GM23338 (cell line): ENCODE results near the gene RMI2.

ENCODE experiments used
- CREB1 ChIP-seq: fragments of 250-450 bp; sonication (Bioruptor Pico); IDR thresholded peaks from 2 replicates; pipeline ENCODE4 v1.5.0; 2020; ENCODE audit warnings: low read depth, mild to moderate bottlenecking, moderate library complexity
- EZH2 ChIP-seq: fragments of 200-600 bp; sonication (generic); IDR thresholded peaks from one replicate; pipeline ENCODE4 v1.8.0; 2017; ENCODE audit warnings: antibody characterized with exemption, mild to moderate bottlenecking, low read depth; ENCODE audit not compliant: unreplicated experiment
- POLR2AphosphoS5 ChIP-seq: IDR thresholded peaks from 2 replicates; pipeline ENCODE4 v1.6.1; 2016; ENCODE audit warnings: antibody characterized with exemption, low read depth
- ZNF114 ChIP-seq: fragments of 250-450 bp; sonication (Bioruptor Pico); IDR thresholded peaks from 2 replicates; pipeline ENCODE4 v1.5.0; 2020; ENCODE audit warnings: mild to moderate bottlenecking, moderate library complexity
- TF ChIP-seq, protein P1 (sequence below), 2 experiments: fragments of 200-600 bp in 1 of 2; sonication (generic) in 1 of 2; conservative IDR thresholded peaks; 2 replicates each; pipeline versions ENCODE4 v1.5.1 to v1.6.1; 2016 to 2017; ENCODE audit warnings: antibody characterized with exemption in 2 of 2, low read depth in 2 of 2, mild to moderate bottlenecking in 2 of 2, moderate library complexity in 1 of 2
- TF ChIP-seq, protein P2 (sequence below): IDR thresholded peaks from one replicate; pipeline ENCODE4 v1.6.1; 2018; ENCODE audit warnings: antibody characterized with exemption; ENCODE audit not compliant: unreplicated experiment

DNA sequence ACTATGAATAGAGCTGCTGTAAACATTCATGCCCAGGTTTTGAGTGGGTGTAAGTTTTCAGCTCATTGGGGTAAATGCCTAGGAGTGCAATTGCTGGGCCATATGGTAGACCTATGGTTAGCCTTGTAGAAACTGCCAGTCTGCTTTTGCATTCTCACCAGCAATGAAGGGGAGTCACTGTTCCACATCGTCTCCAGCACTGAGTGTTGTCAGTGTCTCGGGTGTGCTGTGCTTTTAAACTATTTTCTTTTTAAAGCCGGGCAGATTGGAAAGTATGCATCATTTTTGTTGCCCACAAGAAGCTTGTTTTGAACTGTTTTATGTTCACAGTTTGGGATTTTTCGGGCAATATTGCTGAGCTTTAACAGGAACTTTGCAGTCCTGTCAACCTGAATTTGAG, 7.9 kb downstream of the RMI2 start:
- TF ChIP-seq, protein P1, sequence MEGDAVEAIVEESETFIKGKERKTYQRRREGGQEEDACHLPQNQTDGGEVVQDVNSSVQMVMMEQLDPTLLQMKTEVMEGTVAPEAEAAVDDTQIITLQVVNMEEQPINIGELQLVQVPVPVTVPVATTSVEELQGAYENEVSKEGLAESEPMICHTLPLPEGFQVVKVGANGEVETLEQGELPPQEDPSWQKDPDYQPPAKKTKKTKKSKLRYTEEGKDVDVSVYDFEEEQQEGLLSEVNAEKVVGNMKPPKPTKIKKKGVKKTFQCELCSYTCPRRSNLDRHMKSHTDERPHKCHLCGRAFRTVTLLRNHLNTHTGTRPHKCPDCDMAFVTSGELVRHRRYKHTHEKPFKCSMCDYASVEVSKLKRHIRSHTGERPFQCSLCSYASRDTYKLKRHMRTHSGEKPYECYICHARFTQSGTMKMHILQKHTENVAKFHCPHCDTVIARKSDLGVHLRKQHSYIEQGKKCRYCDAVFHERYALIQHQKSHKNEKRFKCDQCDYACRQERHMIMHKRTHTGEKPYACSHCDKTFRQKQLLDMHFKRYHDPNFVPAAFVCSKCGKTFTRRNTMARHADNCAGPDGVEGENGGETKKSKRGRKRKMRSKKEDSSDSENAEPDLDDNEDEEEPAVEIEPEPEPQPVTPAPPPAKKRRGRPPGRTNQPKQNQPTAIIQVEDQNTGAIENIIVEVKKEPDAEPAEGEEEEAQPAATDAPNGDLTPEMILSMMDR (conservative IDR thresholded peaks at IDR 0.05; ENCODE audit: low read depth in 2 of 2), result no peak
- no peak for TF ChIP-seq ZNF114 (CRISPR knock-in tag)
- TF ChIP-seq, protein P2, sequence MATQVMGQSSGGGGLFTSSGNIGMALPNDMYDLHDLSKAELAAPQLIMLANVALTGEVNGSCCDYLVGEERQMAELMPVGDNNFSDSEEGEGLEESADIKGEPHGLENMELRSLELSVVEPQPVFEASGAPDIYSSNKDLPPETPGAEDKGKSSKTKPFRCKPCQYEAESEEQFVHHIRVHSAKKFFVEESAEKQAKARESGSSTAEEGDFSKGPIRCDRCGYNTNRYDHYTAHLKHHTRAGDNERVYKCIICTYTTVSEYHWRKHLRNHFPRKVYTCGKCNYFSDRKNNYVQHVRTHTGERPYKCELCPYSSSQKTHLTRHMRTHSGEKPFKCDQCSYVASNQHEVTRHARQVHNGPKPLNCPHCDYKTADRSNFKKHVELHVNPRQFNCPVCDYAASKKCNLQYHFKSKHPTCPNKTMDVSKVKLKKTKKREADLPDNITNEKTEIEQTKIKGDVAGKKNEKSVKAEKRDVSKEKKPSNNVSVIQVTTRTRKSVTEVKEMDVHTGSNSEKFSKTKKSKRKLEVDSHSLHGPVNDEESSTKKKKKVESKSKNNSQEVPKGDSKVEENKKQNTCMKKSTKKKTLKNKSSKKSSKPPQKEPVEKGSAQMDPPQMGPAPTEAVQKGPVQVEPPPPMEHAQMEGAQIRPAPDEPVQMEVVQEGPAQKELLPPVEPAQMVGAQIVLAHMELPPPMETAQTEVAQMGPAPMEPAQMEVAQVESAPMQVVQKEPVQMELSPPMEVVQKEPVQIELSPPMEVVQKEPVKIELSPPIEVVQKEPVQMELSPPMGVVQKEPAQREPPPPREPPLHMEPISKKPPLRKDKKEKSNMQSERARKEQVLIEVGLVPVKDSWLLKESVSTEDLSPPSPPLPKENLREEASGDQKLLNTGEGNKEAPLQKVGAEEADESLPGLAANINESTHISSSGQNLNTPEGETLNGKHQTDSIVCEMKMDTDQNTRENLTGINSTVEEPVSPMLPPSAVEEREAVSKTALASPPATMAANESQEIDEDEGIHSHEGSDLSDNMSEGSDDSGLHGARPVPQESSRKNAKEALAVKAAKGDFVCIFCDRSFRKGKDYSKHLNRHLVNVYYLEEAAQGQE, result no peak
- no peak for TF ChIP-seq EZH2
- no peak for TF ChIP-seq CREB1
- TF ChIP-seq POLR2AphosphoS5, result no peak
